NCI-H524 (cell line): ENCODE results near the gene PC.

ENCODE experiments used
- DNase-seq, 2 experiments: peaks; one replicate each; lab custom pipeline; 2025; lab: John Stamatoyannopoulos, UW

Gene PC

DNA sequence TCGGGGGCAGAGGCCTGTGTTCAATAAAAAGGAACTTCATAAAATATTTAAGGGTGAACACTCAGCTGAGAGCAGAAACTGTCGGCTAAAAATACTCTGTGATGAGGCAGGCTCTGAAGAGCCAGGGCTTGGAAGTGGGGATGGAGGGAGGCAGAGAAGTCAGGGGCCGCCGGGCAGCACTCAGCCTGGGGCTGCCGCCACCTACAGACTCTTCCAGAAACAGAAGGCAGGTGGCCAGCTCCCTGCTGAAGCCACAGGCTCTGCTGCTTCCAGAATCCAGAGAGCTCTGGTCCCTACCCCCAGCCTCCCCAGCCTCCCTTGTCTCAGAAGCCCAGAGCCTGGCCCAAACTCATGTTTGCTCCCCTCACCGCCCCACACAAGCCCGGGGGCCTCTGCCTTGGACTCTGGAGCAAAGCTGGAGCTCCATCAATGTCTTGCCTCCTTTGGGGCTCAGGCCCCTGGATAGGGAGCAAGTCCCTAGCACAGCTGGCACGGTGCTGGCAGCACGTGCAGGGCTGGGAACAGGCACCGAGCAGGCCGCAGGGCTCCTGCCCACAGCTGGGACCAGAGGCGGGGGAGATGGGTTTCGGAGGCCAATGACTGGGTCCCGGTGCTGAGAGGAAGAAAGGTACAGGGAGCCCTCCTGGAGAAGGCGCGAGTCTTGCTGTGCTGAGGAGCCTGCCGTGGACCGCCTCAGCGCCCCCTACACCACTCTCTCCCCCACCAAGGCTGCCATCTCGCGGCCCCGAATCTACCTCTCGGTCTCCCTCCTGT, 93.1 kb downstream of the PC start:
- DNase-seq = peak in 1 of 2 experiments; percentile 15

DNA sequence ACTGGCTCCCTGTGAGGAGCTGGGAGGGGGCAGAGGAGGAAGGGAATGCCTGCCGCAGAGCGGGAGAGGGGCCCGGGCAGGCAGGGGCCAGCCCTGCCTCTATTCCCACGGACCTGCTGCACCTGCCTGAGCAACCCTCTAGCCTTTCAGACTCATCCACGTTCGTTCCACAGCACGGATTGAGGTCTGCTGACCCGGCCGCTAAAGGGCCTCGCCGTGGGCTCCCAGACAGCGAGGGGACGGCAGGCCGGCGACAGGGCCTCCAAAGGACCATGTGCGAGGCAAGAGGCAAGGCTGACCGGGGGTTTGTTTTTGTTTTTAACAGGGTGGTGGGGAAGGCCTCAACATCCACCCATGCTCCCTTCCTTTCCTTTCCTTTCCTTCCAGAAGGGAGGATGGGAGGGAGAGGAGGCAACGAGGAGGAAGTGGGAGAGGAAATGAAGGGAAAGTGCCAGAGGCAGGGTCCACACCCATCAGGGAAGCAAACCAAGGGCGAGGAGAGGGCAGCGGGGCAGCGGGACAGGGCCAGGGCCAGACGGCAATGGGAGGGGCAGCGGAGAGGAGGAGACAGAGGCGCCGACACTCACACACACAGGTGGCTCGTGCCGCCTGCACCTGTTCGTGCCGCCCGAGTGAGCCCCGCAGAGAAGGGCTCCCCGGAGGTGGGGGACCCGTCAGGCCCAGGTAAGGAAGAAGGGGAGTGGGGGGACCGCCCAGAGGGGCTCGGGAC, 93.8 kb downstream of the PC start:
- no peak for DNase-seq

DNA sequence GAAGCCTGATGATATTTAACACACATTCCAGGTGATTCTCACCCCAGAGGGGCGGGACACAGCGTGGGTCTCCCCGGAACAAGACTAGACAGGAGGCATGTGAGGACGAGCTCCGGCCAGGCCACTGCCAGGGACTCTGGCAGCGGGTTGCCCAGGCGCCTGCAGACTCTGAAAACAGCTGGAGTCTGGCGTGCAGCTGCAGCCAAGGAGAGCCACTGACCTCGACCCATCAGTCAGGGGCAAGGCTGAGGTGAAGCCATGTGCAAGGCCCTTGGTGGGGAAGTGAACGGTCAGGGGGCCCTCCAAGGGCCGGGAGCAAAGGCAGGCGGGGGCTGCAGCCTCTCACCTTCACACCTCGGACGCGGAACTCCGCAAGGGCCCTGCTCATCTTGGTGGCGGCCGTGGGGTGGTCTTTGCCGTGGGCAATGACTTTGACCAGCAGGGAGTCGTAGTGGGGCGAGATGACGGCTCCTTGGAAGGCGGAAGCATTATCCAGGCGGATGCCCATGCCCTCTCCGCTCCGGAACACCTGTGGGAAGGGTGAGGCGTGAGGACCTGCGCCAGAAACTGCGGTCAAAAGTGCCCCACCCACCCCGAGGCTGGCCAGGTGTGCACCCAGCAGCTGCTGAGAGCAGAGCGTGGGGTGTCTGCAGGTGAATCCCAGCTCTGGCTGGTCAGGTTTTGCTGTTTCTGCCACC, 94.6 kb downstream of the PC start:
- no peak for DNase-seq

DNA sequence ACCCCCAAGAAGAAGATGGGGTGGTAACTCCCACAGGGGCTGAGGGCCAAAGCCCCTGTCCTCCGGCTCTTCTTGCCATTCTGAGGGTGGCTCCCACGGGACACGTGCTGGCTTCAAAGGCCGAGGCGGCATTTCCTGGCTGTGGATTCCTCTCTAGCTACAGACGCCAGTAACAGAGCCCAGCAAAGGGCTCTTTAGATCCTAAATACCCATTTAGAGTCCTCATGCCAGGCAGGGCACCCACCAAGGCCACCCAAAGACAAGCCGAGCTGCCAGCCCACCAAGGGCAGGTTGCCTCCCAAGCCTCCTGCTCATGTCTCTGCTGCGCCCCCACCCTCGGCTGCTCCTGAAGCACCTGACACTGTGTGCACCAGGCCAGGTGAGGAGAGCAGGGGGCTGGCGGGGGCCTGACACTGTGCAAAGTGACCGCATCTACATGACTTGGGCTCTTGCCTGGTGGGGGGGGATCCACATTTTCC, 95.6 kb downstream of the PC start:
- DNase-seq = no peak

DNA sequence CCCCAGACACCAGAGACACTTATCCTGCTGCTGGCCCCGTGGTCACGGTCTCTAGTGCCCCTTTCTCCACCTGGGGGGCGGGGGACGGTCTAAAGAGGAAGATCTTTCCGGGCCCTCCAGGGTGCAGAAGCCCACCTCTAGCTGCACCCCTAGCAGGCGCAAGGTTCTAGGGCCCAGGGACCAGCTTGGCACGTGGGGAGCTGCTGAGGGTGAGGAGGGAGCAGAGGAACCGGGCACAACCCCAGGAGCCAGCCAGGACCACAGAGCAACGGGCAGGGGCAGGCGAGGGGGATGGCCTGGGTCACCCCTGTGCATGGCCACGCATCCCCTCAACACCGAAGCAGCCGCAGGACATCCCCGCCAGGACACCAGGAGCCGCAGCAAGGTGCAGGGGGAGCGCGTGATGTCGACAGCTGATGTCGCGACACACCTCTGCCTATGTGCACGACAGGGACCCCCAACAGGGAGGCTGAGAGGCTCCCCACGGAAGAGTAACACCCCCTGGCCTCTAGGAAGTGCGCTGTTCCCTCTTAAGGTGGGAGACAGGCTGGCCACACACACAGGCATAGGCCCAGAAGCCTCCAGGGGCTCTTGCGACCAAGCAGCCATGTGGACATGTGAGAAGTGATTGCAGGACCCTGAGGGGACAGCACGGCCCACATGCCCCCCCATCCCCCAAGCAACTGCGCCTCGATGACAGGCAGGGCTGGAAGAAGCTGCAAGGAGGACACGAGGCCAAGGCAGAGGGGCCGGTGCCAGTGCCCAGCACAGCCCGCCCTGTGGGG, 96.2 kb downstream of the PC start:
- no peak for DNase-seq

DNA sequence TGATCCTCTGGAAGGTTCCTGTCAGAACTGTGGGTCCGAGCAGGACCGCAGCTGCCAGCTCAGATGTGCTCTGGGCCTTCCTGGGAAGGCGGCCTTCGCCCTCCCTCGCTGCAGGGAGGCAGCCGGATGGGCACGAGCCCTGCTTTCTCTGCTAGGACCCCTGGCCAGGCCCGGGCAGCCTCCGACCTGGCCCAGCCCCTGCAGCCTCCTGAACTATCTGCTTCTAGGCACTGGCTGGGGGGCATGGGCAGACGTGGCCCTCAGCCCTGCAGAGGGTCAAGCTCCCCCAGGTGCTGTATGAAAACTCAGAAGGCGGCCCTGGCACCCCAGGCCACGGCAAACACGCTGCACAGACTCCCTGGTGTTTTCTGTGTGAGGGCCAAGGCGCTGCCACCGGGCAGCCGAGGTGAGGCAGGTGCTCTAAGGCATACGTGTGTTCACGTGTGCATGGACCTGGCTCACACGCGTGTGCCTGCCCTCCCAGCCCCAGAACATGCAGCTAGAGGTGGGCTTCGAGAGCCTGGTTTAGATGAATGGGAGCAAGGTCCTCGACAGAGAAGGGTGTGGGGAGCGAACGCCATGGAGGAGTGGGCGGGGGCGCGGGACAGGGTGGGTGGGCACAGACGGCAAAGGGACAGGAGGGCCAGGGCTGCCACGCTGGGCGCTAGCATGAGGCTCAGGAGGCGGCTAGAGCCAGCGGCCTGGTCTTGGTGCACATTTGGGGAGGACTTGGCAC, 97.0 kb downstream of the PC start:
- no peak for DNase-seq

- no peak for DNase-seq
These were observed 97.7 kb downstream of the PC start for GRCh38 chr11:66860449-66860831.

GRCh38 chr11:66859686-66860448, 98.3 kb downstream of the PC start:
- no peak for DNase-seq

GRCh38 chr11:66858939-66859685, 99.1 kb downstream of the PC start:
- no peak for DNase-seq

DNA sequence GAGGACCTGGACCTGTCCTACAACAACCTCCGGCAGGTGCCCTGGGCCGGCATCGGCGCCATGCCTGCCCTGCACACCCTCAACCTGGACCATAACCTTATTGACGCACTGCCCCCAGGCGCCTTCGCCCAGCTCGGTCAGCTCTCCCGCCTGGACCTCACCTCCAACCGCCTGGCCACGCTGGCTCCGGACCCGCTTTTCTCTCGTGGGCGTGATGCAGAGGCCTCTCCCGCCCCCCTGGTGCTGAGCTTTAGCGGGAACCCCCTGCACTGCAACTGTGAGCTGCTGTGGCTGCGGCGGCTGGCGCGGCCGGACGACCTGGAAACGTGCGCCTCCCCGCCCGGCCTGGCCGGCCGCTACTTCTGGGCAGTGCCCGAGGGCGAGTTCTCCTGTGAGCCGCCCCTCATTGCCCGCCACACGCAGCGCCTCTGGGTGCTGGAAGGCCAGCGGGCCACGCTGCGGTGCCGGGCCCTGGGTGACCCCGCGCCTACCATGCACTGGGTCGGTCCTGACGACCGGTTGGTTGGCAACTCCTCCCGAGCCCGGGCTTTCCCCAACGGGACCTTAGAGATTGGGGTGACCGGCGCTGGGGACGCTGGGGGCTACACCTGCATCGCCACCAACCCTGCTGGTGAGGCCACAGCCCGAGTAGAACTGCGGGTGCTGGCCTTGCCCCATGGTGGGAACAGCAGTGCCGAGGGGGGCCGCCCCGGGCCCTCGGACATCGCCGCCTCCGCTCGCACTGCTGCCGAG, 99.8 kb downstream of the PC start:
- no peak for DNase-seq

- DNase-seq = no peak
These were observed 100.3 kb downstream of the PC start for GRCh38 chr11:66857927-66858185.

DNA sequence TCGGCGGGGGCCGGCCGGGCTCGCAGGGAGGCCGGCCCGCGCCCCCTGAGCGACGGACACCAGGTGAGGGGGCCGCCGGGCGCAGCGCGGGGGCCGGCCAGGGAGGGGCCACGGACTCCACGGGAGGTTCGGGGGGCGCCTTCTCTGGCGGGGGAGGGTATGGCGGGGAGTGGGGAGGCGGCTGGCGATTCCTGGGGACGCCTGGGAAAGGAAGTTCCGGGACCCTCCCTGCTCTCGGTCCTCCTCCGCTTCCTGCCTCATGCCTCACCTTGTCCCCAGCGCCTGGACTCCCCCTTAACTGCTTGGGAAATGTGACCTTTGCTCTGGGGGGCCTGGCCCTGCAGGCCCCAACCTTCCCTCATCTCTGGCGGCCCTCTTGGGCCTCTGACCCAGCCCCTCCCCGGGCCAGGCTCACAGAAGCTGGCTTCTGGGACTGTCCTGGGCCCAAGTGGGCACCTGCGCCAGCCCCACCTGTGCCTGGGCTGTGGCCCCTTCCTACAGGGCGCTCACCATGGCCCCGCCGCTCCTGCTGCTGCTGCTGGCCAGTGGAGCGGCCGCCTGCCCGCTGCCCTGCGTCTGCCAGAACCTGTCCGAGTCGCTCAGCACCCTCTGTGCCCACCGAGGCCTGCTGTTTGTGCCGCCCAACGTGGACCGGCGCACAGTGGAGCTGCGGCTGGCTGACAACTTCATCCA, 100.8 kb downstream of the PC start:
- no peak for DNase-seq

GRCh38 chr11:66856496-66857233, 101.5 kb downstream of the PC start, which contains the start of gene LRFN4:
LRFN4 (plus strand) TSS chr11:66857064; CDS start chr11:66857745, 681 bp downstream.
- peak; percentile 43 to 65 for DNase-seq

GRCh38 chr11:66855574-66856495, 102.3 kb downstream of the PC start:
- peak; percentile 85 to 89 for DNase-seq

GRCh38 chr11:66854729-66855211, 103.4 kb downstream of the PC start:
- no peak for DNase-seq

DNA sequence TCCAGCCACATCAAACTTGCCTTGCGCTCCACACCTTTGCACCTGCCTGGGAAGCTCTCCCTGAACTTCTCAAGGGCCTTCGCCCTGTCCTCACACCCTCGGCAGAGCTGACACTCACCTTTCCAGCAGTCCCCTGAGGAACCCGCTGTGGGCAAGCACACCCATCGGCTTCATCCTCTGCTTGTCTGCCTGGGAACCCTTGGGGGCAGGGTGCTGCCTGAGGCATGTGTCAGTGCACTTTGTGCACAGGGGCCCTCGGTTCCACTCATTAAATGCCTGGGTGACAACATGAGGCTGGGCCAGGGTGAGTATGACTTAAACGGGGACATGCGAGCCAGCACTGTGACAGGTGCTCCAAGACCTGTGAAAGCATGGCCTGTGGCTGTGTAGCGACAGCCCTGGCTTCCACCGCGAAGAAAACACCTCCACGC, 103.9 kb downstream of the PC start:
- DNase-seq = no peak
